WI38 (cell line): ENCODE results near the gene CDH22.

Experiments
- H3K4me3 ChIP-seq: 2 replicates; pipeline ENCODE4 v1.5.1; 2011; ENCODE audit warnings: low read depth, mild to moderate bottlenecking, control low read depth, low read length
- CTCF ChIP-seq: IDR thresholded peaks from 2 replicates; pipeline ENCODE4 v1.5.1; 2012; ENCODE audit warnings: low read depth, mild to moderate bottlenecking, control low read depth, low read length

CDH22 gene

DNA sequence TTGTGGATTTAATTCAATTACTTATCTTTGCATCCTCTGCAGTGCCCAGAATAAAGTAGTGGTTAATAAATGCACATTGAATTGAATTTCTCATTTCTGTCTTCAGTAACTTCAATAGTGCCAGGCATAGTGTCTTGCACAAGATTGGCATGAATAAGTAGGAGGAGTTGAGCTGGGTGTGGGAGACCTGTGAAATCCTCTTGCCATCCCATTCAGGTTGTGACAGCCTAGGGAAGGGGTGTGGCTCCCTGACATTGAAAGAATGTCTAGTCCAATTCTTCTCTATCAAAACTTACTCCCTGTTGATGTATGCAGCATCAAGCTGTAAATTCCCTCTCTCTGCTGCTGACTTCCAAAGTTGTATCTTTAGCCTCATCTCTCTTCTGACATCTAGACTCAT, 73.2 kb downstream of the CDH22 start:
- no peak for TF ChIP-seq CTCF
- no peak overlapping the region for H3K4me3 ChIP-seq

GRCh38 chr20:46233701-46234100, 74.6 kb downstream of the CDH22 start:
- no peak for TF ChIP-seq CTCF
- H3K4me3 ChIP-seq = no peak overlapping the region

- H3K4me3 ChIP-seq = no peak overlapping the region
- no peak for TF ChIP-seq CTCF
Measured at GRCh38 chr20:46232539-46232938, 75.8 kb downstream of the CDH22 start.

GRCh38 chr20:46230801-46231282, 77.5 kb downstream of the CDH22 start:
- no peak overlapping the region for H3K4me3 ChIP-seq
- no peak for TF ChIP-seq CTCF

DNA sequence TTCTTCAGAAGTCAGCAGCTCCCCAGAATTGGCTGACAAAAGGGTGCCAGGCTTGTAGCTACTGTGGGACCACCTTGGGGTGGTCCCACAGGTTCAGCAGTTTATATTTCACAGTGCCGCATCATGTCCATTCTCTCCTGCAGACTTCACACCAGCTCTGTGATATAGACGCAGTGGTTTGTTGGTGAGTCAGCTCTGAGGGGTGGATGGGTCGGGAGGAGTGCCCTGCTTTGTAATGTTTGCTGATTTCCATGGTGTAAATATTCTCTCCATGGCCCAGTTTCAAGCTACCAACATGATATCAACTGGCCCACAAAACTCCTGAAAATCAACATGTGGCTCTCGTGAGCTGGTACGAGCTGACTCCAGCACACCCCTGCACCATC, 78.2 kb downstream of the CDH22 start:
- H3K4me3 ChIP-seq = no peak overlapping the region
- no peak for TF ChIP-seq CTCF

GRCh38 chr20:46229478-46230105, 78.7 kb downstream of the CDH22 start:
- no peak for TF ChIP-seq CTCF
- H3K4me3 ChIP-seq = no peak overlapping the region

DNA sequence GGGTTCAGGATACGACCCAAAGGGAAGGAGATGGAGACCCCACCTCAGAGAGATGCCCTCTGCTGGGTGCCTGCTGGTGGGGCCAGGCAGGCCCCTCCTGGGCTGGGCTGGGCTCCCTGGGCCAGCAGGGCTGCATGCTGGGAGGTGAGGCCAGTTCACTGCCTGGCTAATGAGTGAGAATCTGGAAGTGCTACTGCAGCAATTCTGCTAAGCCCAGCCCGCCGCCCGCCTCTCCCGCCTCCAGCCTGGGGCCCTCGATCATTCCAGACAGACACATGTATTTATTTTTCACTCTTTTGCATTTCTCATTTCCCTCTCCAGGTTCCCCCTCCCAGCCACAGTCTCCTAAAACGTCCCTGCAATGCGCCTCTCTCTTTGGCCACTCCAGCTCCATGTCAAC, 79.6 kb downstream of the CDH22 start:
- TF ChIP-seq CTCF = no peak
- H3K4me3 ChIP-seq = no peak overlapping the region
